HG03103 (cell line): ENCODE measurements around the gene GPX4.

Experiments used
- ATAC-seq: cut with Tn5 transposase; IDR thresholded peaks from one replicate; pipeline ENCODE4 v1.9.1; 2021; ENCODE audit warnings: low read depth; ENCODE audit not compliant: unreplicated experiment

The GPX4 gene

GRCh38 chr19:1102407-1103131 lies 1.2 kb upstream of the GPX4 start:
- ATAC-seq: no peak

GRCh38 chr19:1103132-1103707 lies 574 bp upstream of the GPX4 start:
- no peak for ATAC-seq

GRCh38 chr19:1104311-1105007 lies 665 bp downstream of the GPX4 start:
- ATAC-seq: peak; percentile 24

DNA sequence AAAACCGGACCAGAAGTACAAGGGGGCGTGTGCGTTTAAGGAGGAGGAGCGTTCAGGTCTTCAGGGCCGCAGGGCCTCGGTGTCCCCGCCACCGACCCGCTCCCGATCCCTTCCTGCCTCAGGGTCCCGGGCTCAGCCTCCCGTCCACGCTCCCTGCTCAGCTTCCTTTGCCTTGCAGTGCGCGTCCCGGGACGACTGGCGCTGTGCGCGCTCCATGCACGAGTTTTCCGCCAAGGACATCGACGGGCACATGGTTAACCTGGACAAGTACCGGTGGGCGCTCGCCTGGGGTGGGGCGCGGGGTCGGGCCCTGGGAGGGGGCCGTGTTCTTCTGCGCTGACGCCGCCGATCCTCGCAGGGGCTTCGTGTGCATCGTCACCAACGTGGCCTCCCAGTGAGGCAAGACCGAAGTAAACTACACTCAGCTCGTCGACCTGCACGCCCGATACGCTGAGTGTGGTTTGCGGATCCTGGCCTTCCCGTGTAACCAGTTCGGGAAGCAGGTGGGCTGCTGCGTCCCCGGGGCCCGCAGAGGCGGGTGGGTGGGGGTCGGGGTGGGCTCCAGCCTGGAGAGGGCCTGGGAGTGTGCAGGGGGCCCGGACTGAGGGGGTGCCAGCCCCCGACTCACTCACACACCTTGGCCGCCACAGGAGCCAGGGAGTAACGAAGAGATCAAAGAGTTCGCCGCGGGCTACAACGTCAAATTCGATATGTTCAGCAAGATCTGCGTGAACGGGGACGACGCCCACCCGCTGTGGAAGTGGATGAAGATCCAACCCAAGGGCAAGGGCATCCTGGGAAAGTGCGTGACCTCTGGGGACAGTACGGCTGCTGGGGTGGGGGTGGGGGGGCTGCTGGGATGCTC lies 1.4 kb downstream of the GPX4 start:
- ATAC-seq: no peak

- ATAC-seq: no peak
Observed at GRCh38 chr19:1105873-1106840, 2.4 kb downstream of the GPX4 start.

DNA sequence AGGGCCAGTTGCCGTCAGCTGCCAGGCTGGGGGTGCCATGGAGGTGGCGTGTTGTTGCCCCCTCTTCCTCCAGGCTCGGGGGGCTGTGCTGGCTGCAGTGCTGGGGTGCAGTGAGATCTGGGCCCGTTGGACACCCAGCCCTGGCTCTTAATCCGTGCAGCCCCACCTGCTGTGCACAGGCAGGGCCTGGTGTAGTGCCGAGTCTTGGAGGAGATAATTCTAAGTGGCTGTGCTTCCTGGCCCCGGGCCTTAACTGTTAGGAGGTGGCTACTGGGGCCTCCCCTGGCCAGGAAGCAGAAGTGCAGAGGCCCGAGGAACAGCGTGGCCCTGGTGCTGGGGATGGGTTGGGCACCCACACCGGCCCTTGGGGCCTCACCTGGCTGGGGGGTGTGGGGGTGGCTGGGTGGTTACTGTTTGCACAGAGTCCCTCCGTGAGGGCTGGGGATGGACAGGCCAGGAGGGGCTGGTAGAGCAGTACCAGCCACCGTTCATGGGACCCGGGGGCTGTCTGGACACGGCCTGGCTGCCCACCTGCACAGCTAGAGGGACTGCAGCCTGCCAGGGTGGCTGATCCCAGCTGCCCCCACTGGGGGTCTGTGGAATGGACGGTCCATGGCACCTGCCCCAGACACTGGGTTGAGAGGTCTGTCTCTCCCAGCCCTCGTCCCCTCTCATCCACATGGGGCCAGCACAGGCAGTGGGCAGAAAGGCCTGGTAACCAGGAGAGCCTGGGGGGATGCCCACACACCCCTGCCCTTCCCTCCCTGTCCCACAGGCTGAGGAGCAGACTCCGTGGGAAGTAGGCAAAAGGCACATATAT lies 3.3 kb downstream of the GPX4 start:
- ATAC-seq: no peak

DNA sequence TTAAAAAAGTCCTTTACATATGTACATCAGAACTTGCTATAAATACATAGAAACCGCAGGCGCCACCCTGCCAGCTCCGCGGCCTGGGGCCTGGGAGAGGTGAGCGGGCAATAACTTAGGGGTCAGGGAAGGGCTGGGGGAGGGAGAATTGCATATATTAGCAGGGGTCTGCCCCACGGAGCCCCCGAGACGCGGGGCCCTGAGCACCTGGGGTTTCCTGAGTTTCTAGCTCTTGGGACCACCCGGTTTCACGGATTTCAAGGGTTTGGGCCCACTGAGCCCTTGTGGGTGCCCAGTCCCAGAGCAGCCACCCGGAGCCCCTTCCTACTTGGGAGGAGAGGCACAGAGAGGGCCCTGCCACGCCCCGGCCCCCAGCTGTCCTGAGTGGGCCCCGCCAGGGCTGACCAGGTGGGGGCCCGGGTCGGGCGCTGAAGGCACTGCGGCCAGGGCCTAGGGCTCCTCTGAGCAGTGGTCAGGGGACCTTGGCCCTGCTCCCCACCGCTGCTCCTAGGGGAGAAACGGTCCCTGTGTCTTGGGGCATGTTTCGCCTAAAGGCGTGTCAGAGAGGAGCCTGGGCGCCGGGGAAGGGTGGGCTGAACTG lies 4.0 kb downstream of the GPX4 start:
- ATAC-seq: no peak

DNA sequence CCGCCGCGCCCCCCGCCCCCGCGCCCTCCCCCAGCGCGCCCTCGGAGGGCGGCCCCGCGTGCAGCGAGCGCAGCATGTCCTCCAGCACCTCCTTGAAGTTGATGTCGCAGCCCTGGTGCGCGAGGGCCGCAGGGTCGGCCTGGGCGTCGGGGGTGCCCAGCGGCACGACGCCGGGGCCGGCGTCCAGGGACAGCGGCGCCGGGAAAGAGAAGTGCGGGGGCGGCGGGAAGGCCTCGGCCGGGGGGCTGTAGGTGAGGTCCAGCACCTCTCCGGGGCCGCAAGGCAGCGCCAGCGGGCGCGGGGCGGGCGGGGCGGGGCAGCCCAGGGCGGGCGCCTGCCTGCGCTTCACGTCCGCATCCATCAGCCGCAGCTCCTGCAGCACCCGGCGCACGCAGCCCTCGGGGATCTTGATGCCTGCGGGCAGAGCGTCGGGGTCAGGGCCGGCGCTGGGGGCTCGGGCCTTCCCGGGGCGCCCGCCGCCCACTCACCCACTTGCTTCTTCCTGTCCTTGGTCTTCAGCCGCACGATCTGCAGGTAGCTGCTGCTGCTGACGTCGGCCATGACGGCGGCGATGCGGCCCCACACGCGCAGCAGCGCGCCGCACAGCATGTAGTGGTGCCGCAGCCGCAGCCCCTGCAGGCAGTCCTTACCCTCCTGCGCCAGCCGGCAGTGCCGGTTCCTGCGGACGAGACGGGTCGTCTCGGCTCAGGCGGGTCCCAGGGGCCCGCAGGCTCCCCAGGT lies 4.7 kb downstream of the GPX4 start:
- no peak for ATAC-seq

- no peak for ATAC-seq
Observed at GRCh38 chr19:1109032-1109551, 5.3 kb downstream of the GPX4 start.

DNA sequence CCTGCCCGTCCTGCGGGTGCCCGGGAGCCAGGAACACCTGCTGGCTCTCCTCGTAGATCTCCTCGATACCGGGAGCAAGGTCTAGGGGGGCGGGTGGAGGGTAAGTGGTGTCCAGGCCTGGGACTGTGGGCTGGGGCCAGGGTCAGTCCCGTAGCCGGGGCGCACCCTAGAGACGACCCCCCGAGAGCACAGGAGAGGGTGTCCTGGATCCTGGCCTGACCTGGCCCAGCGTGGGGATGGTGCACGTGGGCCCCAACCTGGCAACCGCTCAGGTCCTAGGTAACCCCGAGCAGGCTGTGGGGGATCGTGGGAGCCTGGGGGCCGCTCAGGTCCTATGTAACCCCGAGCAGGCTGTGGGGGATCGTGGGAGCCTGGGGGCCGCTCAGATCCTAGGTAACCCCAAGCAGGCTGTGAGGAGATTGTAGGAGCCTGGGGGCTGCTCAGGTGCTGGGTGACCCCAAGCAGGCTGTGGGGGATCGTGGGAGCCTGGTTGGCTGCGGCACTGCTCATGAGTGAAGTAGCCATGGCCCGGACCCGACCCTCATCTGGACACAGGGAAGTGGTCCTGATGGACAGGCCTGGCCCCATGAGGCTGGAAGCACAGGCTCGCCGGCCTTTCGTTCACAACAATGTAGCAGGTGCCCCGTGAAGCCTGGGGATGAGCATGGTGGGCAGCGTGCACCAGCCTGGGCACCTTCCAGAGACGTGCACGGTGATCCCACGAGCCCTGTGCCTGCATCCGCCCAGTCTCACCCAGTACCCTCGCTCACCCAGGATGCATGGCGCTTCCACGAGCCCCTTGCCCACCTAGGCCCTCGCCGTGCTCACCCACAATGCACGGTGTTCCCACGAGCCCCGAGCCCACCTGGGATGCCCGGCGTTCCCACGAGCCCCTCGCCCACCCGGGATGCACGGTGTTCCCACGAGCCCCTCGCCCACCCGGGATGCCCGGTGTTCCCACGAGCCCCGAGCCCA lies 6.2 kb downstream of the GPX4 start:
- no peak for ATAC-seq

- ATAC-seq: no peak
Observed at GRCh38 chr19:1110809-1111640, 7.2 kb downstream of the GPX4 start.

DNA sequence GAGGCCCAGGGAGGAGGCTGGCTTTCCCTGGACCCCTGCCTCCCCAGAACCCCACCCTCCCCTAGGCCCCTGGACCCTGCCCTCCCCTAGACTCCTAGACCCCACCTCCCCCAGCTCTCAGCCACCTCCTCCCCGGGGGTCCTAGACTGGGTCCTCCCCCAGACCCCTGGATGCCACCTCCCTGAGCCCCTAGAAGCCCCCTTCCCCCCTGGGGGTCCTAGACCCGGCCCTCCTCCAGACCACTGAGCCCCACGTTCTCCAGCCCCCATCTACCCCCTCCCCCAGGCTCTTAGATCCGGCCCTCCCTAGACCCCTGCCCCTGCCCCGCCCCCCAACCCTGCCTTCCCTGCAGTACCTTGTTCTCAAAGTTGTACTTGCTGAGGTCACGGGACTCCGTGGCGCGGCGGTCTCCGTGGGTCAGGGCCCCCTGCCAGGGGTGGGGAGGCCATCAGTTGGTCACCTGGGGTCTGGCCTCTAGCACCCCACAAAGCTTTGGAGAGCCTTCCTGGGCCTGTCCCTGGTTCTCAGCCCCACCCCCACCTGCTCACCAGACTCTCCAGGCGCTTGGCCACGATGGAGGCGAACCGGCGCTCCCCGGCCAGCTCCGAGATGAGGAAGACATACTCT lies 8.0 kb downstream of the GPX4 start:
- no peak for ATAC-seq

- ATAC-seq: no peak
Observed at GRCh38 chr19:1112268-1113029, 8.7 kb downstream of the GPX4 start.
